ENCODE results near the gene ZNF532.

GRCh38 chr18:59013744-59014143 is 149.1 kb downstream of the ZNF532 start:
- TF ChIP-seq, protein P1, sequence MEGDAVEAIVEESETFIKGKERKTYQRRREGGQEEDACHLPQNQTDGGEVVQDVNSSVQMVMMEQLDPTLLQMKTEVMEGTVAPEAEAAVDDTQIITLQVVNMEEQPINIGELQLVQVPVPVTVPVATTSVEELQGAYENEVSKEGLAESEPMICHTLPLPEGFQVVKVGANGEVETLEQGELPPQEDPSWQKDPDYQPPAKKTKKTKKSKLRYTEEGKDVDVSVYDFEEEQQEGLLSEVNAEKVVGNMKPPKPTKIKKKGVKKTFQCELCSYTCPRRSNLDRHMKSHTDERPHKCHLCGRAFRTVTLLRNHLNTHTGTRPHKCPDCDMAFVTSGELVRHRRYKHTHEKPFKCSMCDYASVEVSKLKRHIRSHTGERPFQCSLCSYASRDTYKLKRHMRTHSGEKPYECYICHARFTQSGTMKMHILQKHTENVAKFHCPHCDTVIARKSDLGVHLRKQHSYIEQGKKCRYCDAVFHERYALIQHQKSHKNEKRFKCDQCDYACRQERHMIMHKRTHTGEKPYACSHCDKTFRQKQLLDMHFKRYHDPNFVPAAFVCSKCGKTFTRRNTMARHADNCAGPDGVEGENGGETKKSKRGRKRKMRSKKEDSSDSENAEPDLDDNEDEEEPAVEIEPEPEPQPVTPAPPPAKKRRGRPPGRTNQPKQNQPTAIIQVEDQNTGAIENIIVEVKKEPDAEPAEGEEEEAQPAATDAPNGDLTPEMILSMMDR (IDR thresholded peaks at IDR 0.05; ENCODE audit: extremely low read depth in 1 of 2, insufficient read depth in 1 of 2, low read depth in 1 of 2, low read length in 2 of 2), result no peak
- no peak for TF ChIP-seq POLR2AphosphoS5 (IDR thresholded peaks at IDR 0.05; ENCODE audit: insufficient read depth, low read depth, low read length)
